Neural cell (in vitro differentiated cells): Measurements from ENCODE around the gene IL21. TPM values are rescaled to one million over a fixed set of nuclear protein-coding genes. Genes with fewer than 3 reads are reported as not detected.

Source experiments
- H2AFZ ChIP-seq: fragments of 200-600, 300-800 bp; sonication (generic), shearing (Covaris generic); 2 replicates; pipeline ENCODE4 v1.6.0; 2014; ENCODE audit warnings: low read depth, mild to moderate bottlenecking, antibody characterized with exemption, low read length, moderate library complexity
- H3F3A ChIP-seq: fragments of 200-600 bp; shearing (Covaris generic); 2 replicates; pipeline ENCODE4 v1.6.1; 2016; ENCODE audit warnings: mild to moderate bottlenecking, moderate library complexity, mixed read lengths, antibody characterized with exemption, low read length; ENCODE audit not compliant: insufficient read depth, poor library complexity, severe bottlenecking
- H3K27ac ChIP-seq: fragments of 200-600, 300-800 bp; sonication (generic), shearing (Covaris generic); 2 replicates; pipeline ENCODE4 v1.5.1; 2014; ENCODE audit warnings: mild to moderate bottlenecking, low read length, moderate library complexity
- H3K27me3 ChIP-seq: fragments of 300-800, 200-600 bp; sonication (generic), shearing (Covaris generic); 2 replicates; pipeline ENCODE4 v1.6.0; 2014; ENCODE audit warnings: mild to moderate bottlenecking, low read depth, low read length, moderate library complexity; ENCODE audit not compliant: insufficient read depth
- H3K36me3 ChIP-seq: fragments of 300-800, 200-600 bp; sonication (generic), shearing (Covaris generic); 2 replicates; pipeline ENCODE4 v1.5.1; 2014; ENCODE audit warnings: mild to moderate bottlenecking, antibody characterized with exemption, low read length, moderate library complexity; ENCODE audit not compliant: insufficient read depth
- H3K4me2 ChIP-seq: fragments of 300-800, 200-600 bp; sonication (generic), shearing (Covaris generic); 2 replicates; pipeline ENCODE4 v1.6.0; 2014; ENCODE audit warnings: mild to moderate bottlenecking, low read length
- H3K4me3 ChIP-seq: fragments of 300-800, 200-600 bp; sonication (generic), shearing (Covaris generic); 2 replicates; pipeline ENCODE4 v1.5.1; 2014; ENCODE audit warnings: mild to moderate bottlenecking, low read length, moderate library complexity
- H3K79me2 ChIP-seq: fragments of 200-600 bp; shearing (Covaris generic); replicated peaks from 2 replicates; pipeline ENCODE4 v1.6.0; 2014; ENCODE audit warnings: mild to moderate bottlenecking, low read length, moderate library complexity; ENCODE audit not compliant: insufficient read depth
- H3K9ac ChIP-seq: fragments of 300-800, 200-600 bp; sonication (generic), shearing (Covaris generic); 2 replicates; pipeline ENCODE4 v1.6.1; 2016; ENCODE audit warnings: mild to moderate bottlenecking, low read length, mixed read lengths
- H3K9me2 ChIP-seq: fragments of 200-600 bp; shearing (Covaris generic); 2 replicates; pipeline ENCODE4 v1.6.1; 2016; ENCODE audit warnings: mild to moderate bottlenecking, low read length, mixed read lengths; ENCODE audit not compliant: insufficient read depth
- H3K9me3 ChIP-seq: fragments of 200-600, 300-800 bp; sonication (generic), shearing (Covaris generic); 2 replicates; pipeline ENCODE4 v1.6.1; 2016; ENCODE audit warnings: mild to moderate bottlenecking, mixed run types, low read length, moderate library complexity, mixed read lengths
- H4K20me1 ChIP-seq: fragments of 200-600 bp; shearing (Covaris generic); 2 replicates; pipeline ENCODE4 v1.6.1; 2016; ENCODE audit warnings: mild to moderate bottlenecking, mixed run types; ENCODE audit not compliant: insufficient read depth
- EP300 ChIP-seq: fragments of 450-650 bp; conservative IDR thresholded peaks from 2 replicates; pipeline ENCODE4 v1.6.1; 2014; ENCODE audit warnings: antibody characterized with exemption, mild to moderate bottlenecking, moderate library complexity; ENCODE audit not compliant: poor library complexity, severe bottlenecking
- EZH2 ChIP-seq: fragments of 200-600, 300-800 bp; shearing (Covaris generic), sonication (generic); IDR thresholded peaks from 2 replicates; pipeline ENCODE4 v1.6.1; 2014; ENCODE audit warnings: antibody characterized with exemption, low read length, borderline replicate concordance, mild to moderate bottlenecking; ENCODE audit not compliant: insufficient read depth, poor library complexity, severe bottlenecking
- MXI1 ChIP-seq: fragments of 450-650 bp; conservative IDR thresholded peaks from 2 replicates; pipeline ENCODE4 v1.6.1; 2014; ENCODE audit warnings: antibody characterized with exemption, mild to moderate bottlenecking; ENCODE audit not compliant: poor library complexity, severe bottlenecking
- POLR2AphosphoS5 ChIP-seq: IDR thresholded peaks from 2 replicates; pipeline ENCODE4 v1.6.1; 2012
- RAD21 ChIP-seq: fragments of 450-650 bp; conservative IDR thresholded peaks from 2 replicates; pipeline ENCODE4 v1.6.1; 2014; ENCODE audit warnings: antibody characterized with exemption, mild to moderate bottlenecking, moderate library complexity
- SMC3 ChIP-seq: fragments of 450-650 bp; conservative IDR thresholded peaks from 2 replicates; pipeline ENCODE4 v1.6.1; 2014; ENCODE audit warnings: antibody characterized with exemption, mild to moderate bottlenecking, moderate library complexity; ENCODE audit not compliant: poor library complexity
- TAF1 ChIP-seq: IDR thresholded peaks from 2 replicates; pipeline ENCODE4 v1.6.1; 2012; ENCODE audit warnings: low read depth
- polyA plus RNA-seq: library from polyadenylated mRNA; depleted of rRNA; stranded (reverse); fragments of >200 nt; gene quantifications from 2 replicates; pipeline ENCODE4 v1.2.3, GENCODE V29; 2014
- TF ChIP-seq, protein P1 (sequence below): fragments of 450-650 bp; IDR thresholded peaks from 2 replicates; pipeline ENCODE4 v1.5.1; 2014; ENCODE audit warnings: antibody characterized with exemption, mild to moderate bottlenecking, moderate library complexity; ENCODE audit not compliant: poor library complexity, severe bottlenecking
- TF ChIP-seq, protein P2 (sequence below): IDR thresholded peaks from 2 replicates; pipeline ENCODE4 v1.6.1; 2012; ENCODE audit warnings: borderline replicate concordance

The IL21 gene
- polyA plus RNA-seq, 1 donor from 2014 or later = not detected

DNA sequence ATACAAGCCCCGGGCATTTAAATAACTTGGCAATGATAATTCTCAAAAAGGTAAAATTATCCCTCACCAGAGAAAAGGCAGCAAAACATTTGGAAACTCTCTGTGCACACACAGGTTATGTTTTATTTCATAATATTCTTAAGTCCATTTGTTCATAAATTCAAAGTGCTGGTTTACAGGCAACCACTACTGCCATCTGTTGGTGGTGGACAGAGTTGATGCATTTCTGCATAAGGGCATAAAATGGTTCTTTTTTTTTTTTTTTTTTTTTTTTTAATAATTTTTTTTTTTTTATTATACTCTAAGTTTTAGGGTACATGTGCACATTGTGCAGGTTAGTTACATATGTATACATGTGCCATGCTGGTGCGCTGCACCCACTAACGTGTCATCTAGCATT lies 31.5 kb upstream of the IL21 start:
- Histone ChIP-seq H3K4me2 (no peak overlapping the region), H3K9me2 (no peaks in the 10 kb centered on the region), H4K20me1 (no peaks in the 10 kb centered on the region), H3K4me3 (no peak overlapping the region), H3K27me3 (no peaks in the 10 kb centered on the region), H3K9me3 (no peaks in the 10 kb centered on the region), H3K9ac (no peak overlapping the region), H2AFZ (no peak overlapping the region), H3K27ac (no peak overlapping the region), H3K79me2 (no peaks in the 10 kb centered on the region), H3K36me3 (no peaks in the 10 kb centered on the region), H3F3A (no peaks in the 10 kb centered on the region)
- TF ChIP-seq EZH2 (no peak), MXI1 (no peak), SMC3 (no peak), RAD21 (no peak), TAF1 (no peak), EP300 (no peak), POLR2AphosphoS5 (no peak)
- TF ChIP-seq, protein P1, sequence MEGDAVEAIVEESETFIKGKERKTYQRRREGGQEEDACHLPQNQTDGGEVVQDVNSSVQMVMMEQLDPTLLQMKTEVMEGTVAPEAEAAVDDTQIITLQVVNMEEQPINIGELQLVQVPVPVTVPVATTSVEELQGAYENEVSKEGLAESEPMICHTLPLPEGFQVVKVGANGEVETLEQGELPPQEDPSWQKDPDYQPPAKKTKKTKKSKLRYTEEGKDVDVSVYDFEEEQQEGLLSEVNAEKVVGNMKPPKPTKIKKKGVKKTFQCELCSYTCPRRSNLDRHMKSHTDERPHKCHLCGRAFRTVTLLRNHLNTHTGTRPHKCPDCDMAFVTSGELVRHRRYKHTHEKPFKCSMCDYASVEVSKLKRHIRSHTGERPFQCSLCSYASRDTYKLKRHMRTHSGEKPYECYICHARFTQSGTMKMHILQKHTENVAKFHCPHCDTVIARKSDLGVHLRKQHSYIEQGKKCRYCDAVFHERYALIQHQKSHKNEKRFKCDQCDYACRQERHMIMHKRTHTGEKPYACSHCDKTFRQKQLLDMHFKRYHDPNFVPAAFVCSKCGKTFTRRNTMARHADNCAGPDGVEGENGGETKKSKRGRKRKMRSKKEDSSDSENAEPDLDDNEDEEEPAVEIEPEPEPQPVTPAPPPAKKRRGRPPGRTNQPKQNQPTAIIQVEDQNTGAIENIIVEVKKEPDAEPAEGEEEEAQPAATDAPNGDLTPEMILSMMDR = no peak
- TF ChIP-seq, protein P2, sequence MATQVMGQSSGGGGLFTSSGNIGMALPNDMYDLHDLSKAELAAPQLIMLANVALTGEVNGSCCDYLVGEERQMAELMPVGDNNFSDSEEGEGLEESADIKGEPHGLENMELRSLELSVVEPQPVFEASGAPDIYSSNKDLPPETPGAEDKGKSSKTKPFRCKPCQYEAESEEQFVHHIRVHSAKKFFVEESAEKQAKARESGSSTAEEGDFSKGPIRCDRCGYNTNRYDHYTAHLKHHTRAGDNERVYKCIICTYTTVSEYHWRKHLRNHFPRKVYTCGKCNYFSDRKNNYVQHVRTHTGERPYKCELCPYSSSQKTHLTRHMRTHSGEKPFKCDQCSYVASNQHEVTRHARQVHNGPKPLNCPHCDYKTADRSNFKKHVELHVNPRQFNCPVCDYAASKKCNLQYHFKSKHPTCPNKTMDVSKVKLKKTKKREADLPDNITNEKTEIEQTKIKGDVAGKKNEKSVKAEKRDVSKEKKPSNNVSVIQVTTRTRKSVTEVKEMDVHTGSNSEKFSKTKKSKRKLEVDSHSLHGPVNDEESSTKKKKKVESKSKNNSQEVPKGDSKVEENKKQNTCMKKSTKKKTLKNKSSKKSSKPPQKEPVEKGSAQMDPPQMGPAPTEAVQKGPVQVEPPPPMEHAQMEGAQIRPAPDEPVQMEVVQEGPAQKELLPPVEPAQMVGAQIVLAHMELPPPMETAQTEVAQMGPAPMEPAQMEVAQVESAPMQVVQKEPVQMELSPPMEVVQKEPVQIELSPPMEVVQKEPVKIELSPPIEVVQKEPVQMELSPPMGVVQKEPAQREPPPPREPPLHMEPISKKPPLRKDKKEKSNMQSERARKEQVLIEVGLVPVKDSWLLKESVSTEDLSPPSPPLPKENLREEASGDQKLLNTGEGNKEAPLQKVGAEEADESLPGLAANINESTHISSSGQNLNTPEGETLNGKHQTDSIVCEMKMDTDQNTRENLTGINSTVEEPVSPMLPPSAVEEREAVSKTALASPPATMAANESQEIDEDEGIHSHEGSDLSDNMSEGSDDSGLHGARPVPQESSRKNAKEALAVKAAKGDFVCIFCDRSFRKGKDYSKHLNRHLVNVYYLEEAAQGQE = no peak

GRCh38 chr4:122650148-122650547 lies 29.3 kb upstream of the IL21 start:
- H3K9me3 ChIP-seq = no peaks in the 10 kb centered on the region
- no peaks in the 10 kb centered on the region for H4K20me1 ChIP-seq
- no peaks in the 10 kb centered on the region for H3K79me2 ChIP-seq
- no peaks in the 10 kb centered on the region for H3K9me2 ChIP-seq
- no peaks in the 10 kb centered on the region for H3K27me3 ChIP-seq
- no peaks in the 10 kb centered on the region for H3F3A ChIP-seq
- H3K4me2 ChIP-seq = no peak overlapping the region
- H3K36me3 ChIP-seq = no peaks in the 10 kb centered on the region
- no peak overlapping the region for H3K4me3 ChIP-seq
- H2AFZ ChIP-seq = no peak overlapping the region
- H3K9ac ChIP-seq = no peak overlapping the region
- TF ChIP-seq EP300 = no peak
- TF ChIP-seq RAD21 = no peak
- no peak for TF ChIP-seq EZH2
- TF ChIP-seq, protein P2 = no peak
- TF ChIP-seq, protein P1 = no peak
- TF ChIP-seq TAF1 = no peak
- TF ChIP-seq POLR2AphosphoS5 = no peak
- no peak for TF ChIP-seq SMC3
- no peak for TF ChIP-seq MXI1
- H3K27ac ChIP-seq = no peak overlapping the region
